Ascending aorta (tissue), 2 donors: Measurements from ENCODE around the gene RPTOR. TPM values are rescaled to one million over a fixed set of nuclear protein-coding genes. Genes with fewer than 3 reads are reported as not detected.

Experiments
- DNase-seq, 2 donors: peaks; one replicate each; pipeline ENCODE4 v3.0.0-alpha.2; 2019; ENCODE audit warnings: low spot score in 2 of 2
- H3K27ac ChIP-seq, 2 donors: fragments of 200-600 bp; sonication (generic); one replicate each; pipeline ENCODE4 v1.5.1; 2016 to 2017; ENCODE audit warnings: mild to moderate bottlenecking in 1 of 2
- H3K27me3 ChIP-seq: fragments of 200-600 bp; sonication (generic); one replicate; pipeline ENCODE4 v1.5.1; 2017
- H3K36me3 ChIP-seq, 2 donors: fragments of 200-600 bp; sonication (generic); one replicate each; pipeline ENCODE4 v1.5.1; 2016
- H3K4me1 ChIP-seq, 2 donors: fragments of 200-600 bp; sonication (generic); one replicate each; pipeline ENCODE4 v1.5.1; 2016 to 2017; ENCODE audit warnings: mild to moderate bottlenecking in 1 of 2
- H3K4me3 ChIP-seq, 2 donors: fragments of 200-600 bp; sonication (generic); one replicate each; pipeline ENCODE4 v1.5.1; 2016 to 2017; ENCODE audit warnings: mild to moderate bottlenecking in 1 of 2
- H3K9me3 ChIP-seq, 2 donors: fragments of 200-600 bp; sonication (generic); one replicate each; pipeline ENCODE4 v1.5.1; 2016
- intact Hi-C: fragments of 100-400 bp; cut with DNase I; formaldehyde crosslinking; loops from one replicate; pipeline ENCODE4 v1.15.1; 2023
- total RNA-seq: library from RNA; depleted of rRNA; stranded (reverse); fragments of >200 nt; gene quantifications from one replicate; pipeline ENCODE4 v1.1.0, GENCODE V29; 2016
- TF ChIP-seq, protein P1 (sequence below), 3 experiments: fragments of 200-600 bp in 2 of 3; fragments of 450-650 bp in 1 of 3; sonication (generic) in 2 of 3; IDR thresholded peaks; one replicate each; pipeline ENCODE4 v1.5.1; 2016 to 2019; ENCODE audit warnings: antibody characterized with exemption in 3 of 3, mild to moderate bottlenecking in 1 of 3, moderate library complexity in 1 of 3

Gene RPTOR
- total RNA-seq, 1 donor from 2014 or later, result 36.1 TPM

DNA sequence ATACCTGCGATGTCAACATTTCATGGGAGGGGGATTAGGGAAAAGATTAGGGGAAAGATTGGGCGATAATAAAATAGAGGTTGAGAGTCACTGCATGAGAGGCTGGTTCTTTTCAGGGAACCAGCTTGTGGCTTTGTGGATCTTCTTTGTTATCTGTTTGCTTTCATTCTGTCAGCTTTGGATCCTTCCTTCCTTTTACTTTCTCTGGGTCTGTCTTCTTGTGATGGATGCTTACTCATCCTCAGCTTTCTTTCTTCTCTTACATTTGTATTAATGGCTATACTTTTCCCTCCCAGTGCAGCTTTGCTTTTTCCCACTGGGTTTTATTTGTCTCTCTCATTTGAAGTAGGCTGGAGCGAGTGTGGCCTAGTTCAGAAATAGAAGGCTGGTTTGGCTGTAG is 47.1 kb downstream of the RPTOR start:
- Histone ChIP-seq H3K27me3 (no peaks in the 10 kb centered on the region), H3K9me3 (no peaks in the 10 kb centered on the region), H3K4me3 (no peak overlapping the region), H3K27ac (no peak overlapping the region), H3K36me3 (no peaks in the 10 kb centered on the region), H3K4me1 (no peaks in the 10 kb centered on the region)
- intact Hi-C loops, result no loop called here
- DNase-seq, result no peak
- TF ChIP-seq, protein P1, sequence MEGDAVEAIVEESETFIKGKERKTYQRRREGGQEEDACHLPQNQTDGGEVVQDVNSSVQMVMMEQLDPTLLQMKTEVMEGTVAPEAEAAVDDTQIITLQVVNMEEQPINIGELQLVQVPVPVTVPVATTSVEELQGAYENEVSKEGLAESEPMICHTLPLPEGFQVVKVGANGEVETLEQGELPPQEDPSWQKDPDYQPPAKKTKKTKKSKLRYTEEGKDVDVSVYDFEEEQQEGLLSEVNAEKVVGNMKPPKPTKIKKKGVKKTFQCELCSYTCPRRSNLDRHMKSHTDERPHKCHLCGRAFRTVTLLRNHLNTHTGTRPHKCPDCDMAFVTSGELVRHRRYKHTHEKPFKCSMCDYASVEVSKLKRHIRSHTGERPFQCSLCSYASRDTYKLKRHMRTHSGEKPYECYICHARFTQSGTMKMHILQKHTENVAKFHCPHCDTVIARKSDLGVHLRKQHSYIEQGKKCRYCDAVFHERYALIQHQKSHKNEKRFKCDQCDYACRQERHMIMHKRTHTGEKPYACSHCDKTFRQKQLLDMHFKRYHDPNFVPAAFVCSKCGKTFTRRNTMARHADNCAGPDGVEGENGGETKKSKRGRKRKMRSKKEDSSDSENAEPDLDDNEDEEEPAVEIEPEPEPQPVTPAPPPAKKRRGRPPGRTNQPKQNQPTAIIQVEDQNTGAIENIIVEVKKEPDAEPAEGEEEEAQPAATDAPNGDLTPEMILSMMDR (IDR thresholded peaks at IDR 0.05), result no peak

DNA sequence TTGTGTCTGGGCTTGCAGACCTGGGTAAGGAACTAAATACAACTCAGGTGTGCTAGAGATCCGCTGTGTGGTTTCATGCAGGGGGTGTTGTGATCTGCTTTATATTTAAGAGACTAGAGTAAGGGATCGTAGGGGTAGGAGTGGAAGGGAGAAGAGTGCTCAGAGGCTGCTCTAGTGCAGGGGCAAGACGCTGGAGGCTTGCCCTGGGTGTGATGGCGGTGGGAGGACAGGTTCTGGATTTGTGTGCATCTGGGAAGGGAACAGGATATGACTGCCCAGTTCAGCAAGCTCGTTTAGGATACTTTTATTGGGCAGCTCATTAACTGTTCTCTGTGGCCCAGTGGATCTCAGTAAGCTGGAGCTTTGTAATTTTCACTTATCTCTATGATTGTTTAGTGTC is 47.6 kb downstream of the RPTOR start:
- TF ChIP-seq, protein P1 (IDR thresholded peaks at IDR 0.05), result no peak
- no peaks in the 10 kb centered on the region for H3K27me3 ChIP-seq
- DNase-seq, result no peak
- no peaks in the 10 kb centered on the region for H3K9me3 ChIP-seq
- H3K27ac ChIP-seq, result no peak overlapping the region
- intact Hi-C loops, result no loop called here
- no peak overlapping the region for H3K4me3 ChIP-seq
- no peaks in the 10 kb centered on the region for H3K36me3 ChIP-seq
- H3K4me1 ChIP-seq, result no peaks in the 10 kb centered on the region

DNA sequence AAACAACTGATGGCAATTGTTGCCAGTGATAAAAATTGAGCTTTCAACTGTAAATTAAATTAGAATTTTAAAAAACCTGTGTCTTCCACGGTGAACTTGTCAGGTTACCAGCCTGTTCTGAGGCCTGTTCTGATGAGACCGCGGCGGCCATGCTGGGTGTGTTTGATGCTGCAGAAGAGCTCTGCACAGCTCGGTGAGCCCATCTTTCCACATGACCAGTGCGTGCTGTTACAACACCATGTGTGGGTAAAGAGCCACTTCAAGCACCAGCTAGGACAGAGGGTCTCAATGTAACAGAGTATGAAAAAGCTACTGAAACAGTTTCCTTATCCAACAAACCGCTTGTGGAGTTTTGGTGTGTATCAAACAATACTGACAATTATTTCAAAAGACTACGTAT is 48.5 kb downstream of the RPTOR start:
- H3K36me3 ChIP-seq, result no peaks in the 10 kb centered on the region
- no peak overlapping the region for H3K4me3 ChIP-seq
- DNase-seq, result no peak
- no peaks in the 10 kb centered on the region for H3K4me1 ChIP-seq
- no peaks in the 10 kb centered on the region for H3K27me3 ChIP-seq
- TF ChIP-seq, protein P1 (IDR thresholded peaks at IDR 0.05), result no peak
- intact Hi-C loops, result no loop called here
- H3K9me3 ChIP-seq, result no peaks in the 10 kb centered on the region
- no peak overlapping the region for H3K27ac ChIP-seq

DNA sequence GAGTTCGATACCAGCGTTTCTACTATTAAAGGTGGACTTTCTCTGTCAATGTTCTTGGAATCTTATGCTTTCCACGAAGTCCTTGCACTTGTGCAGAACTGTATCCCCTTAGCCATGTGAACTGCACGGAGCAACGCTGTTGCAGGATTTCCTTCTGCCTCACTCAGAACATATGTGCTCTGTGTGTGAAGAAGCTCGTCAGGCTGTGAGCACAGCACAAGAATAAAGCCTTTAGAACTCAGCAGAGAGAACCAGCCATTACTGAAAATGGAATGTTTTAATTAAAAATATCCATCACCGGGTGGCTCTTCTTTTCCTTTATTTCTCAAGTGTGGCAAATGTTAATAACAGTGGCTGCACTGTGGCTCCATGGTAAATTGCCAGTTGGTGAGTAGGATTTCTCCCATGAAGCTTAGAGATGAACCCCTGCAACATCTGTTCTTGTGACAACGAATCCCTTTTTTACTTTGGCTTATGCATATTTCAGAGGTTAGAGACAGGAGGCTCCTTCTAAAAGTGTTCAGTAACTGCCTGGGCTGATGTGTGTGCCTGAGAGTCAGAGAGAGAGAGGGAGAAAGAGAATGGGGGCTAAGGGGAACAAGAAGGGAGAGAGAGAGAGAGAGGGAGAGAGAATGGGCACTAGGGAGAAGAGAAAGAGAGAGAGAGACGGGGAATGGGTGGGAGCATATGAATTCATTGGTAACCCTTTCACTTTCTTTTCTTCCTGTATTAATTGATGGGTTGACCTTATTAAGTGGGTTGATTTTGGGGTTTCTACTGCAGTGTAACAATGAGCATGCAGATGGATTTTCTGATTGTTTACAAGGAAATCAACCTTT is 50.0 kb downstream of the RPTOR start:
- TF ChIP-seq, protein P1 (IDR thresholded peaks at IDR 0.05), result no peak
- intact Hi-C loops, result no loop called here
- Histone ChIP-seq H3K36me3 (no peaks in the 10 kb centered on the region), H3K9me3 (no peaks in the 10 kb centered on the region), H3K27me3 (no peaks in the 10 kb centered on the region), H3K27ac (no peak overlapping the region), H3K4me3 (no peak overlapping the region), H3K4me1 (no peaks in the 10 kb centered on the region)
- no peak for DNase-seq

DNA sequence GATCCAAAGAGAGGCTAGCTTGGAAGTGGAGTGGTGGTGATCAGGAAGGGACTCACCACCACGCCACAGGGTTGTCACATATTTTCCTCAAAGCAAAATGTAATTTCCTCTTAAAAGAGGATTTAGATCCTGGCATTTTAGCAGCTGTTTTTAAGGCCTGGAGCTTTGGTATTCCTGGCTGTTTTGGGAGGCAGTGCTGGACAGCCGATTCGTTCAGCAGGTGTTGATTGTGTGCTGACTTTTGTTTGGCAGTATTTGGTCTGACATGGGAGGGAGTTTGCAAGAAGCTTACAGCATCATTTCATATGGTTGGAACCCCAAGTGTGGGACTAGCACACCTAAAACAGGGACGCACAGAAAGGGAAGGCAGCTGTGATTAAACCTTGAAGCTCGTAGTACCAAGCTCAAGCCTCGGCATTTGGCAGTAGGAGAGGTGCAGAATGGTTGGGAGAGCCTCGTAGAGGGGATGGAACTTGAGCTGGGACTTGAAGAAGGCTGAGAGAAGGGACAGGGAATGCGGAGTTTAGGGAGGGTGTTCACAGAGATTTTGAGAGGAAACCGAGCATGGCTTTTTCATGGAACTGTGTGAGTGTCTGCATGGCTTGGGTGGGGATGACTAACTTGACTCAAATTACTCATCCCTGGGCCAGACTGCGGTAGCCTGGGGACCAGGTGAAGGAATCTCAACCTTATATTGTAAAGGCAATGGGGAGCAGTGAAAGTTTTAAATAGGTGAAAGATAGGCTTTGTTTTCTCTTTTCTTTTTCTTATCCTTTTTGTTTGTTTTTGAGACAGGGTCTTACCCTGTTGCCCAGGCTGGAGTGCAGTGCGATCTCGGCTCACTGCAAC is 52.3 kb downstream of the RPTOR start:
- intact Hi-C loops, result no loop called here
- TF ChIP-seq, protein P1 (IDR thresholded peaks at IDR 0.05), result no peak

More for the DNA sequence above, 52.3 kb downstream of the RPTOR start:
- H3K27me3 ChIP-seq, result no peaks in the 10 kb centered on the region
- H3K4me1 ChIP-seq, result no peaks in the 10 kb centered on the region
- no peak overlapping the region for H3K27ac ChIP-seq
- no peak overlapping the region for H3K4me3 ChIP-seq
- no peaks in the 10 kb centered on the region for H3K9me3 ChIP-seq
- DNase-seq, result no peak
- H3K36me3 ChIP-seq, result no peaks in the 10 kb centered on the region
